Measurements from ENCODE around the gene RHO.
"Not testable (repeated sequence)": the region's sequence is repeated elsewhere in the genome, so short reads cannot be mapped to it uniquely, and the experiment has no call there.

RHO gene

GRCh38 chr3:129499604-129500333 is 28.7 kb upstream of the RHO start:
- DNase-seq, ATAC-seq: not testable (repeated sequence)

GRCh38 chr3:129500334-129500658 is 28.1 kb upstream of the RHO start:
- ATAC-seq (no peak), DNase-seq (no peak)

- no peak for ATAC-seq
These were observed 26.8 kb upstream of the RHO start for GRCh38 chr3:129501630-129502029.

GRCh38 chr3:129502641-129503408 is 25.6 kb upstream of the RHO start:
- ATAC-seq, result no peak

More at GRCh38 chr3:129501630-129502029, 26.8 kb upstream of the RHO start:
- no peak for DNase-seq

GRCh38 chr3:129503471-129504291 is 24.8 kb upstream of the RHO start:
- ATAC-seq, result no peak
- DNase-seq, result no peak

More at GRCh38 chr3:129502641-129503408, 25.6 kb upstream of the RHO start:
- DNase-seq, result no peak

GRCh38 chr3:129504471-129505100 is 23.9 kb upstream of the RHO start:
- no peak for DNase-seq
- ATAC-seq, result no peak

GRCh38 chr3:129505341-129505740 is 23.1 kb upstream of the RHO start:
- no peak for ATAC-seq

GRCh38 chr3:129506231-129506742 is 22.2 kb upstream of the RHO start:
- ATAC-seq, result no peak
- no peak for DNase-seq

More at GRCh38 chr3:129505341-129505740, 23.1 kb upstream of the RHO start:
- DNase-seq, result no peak

- DNase-seq (no peak), ATAC-seq (no peak)
These were observed 21.1 kb upstream of the RHO start for GRCh38 chr3:129507181-129507831.

- ATAC-seq (no peak), DNase-seq (no peak)
These were observed 15.8 kb upstream of the RHO start for GRCh38 chr3:129512595-129512994.

GRCh38 chr3:129513705-129514104 is 14.7 kb upstream of the RHO start:
- ATAC-seq, result no peak

GRCh38 chr3:129514110-129514509 is 14.3 kb upstream of the RHO start:
- DNase-seq (no peak), ATAC-seq (no peak)

More at GRCh38 chr3:129513705-129514104, 14.7 kb upstream of the RHO start:
- no peak for DNase-seq

GRCh38 chr3:129514563-129514962 is 13.9 kb upstream of the RHO start:
- ATAC-seq (no peak), DNase-seq (no peak)

- DNase-seq, ATAC-seq: not testable (repeated sequence)
These were observed 13.2 kb upstream of the RHO start for GRCh38 chr3:129515108-129515820.

- ATAC-seq, DNase-seq: not testable (repeated sequence)
These were observed 12.5 kb upstream of the RHO start for GRCh38 chr3:129515821-129516432.

- ATAC-seq (no peak), DNase-seq (no peak)
These were observed 10.9 kb upstream of the RHO start for GRCh38 chr3:129517516-129517915.

GRCh38 chr3:129518038-129518561 is 10.3 kb upstream of the RHO start:
- ATAC-seq, result no peak
- DNase-seq, result no peak

GRCh38 chr3:129518581-129518980 is 9.9 kb upstream of the RHO start:
- DNase-seq (no peak), ATAC-seq (no peak)

- DNase-seq (no peak), ATAC-seq (no peak)
These were observed 9.0 kb upstream of the RHO start for GRCh38 chr3:129519449-129519848.
